Measurements from ENCODE around the gene AP5Z1. TPM values are rescaled to one million over a fixed set of nuclear protein-coding genes. Genes with fewer than 3 reads are reported as not detected.

The AP5Z1 gene
- total RNA-seq, 1 experiment from 2014 or later = 35.6 TPM

GRCh38 chr7:4831723-4832495 is 56.5 kb downstream of the AP5Z1 start:
- POLR2A ChIA-PET (ENCODE audit: low non-redundant PET) = no interaction called here

DNA sequence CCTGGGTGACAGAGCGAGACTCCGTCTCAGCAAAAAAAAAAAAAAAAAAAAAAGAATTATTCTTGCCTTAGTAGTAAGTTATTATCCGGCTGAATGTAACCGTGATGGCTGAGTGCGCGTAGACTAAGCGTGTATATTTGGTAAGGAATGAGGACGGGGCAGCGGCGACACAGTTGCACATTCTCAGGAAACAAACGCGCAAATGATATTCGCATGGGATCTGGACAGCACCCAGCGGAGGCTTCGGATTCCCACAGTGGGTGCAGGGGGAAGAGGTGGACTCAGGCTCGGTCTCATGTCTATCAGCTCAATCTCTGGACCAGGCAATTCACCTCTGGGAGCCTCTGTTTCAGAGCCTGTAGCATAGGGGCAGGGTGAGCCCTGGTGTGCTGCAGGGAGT is 57.3 kb downstream of the AP5Z1 start:
- Histone ChIP-seq H3K27me3 (replicated peaks; ENCODE audit: insufficient read depth, low read depth, low read length, poor library complexity) (no peaks in the 10 kb centered on the region), H3K4me1 (ENCODE audit: insufficient read depth, low read length, poor library complexity, severe bottlenecking) (no peaks in the 10 kb centered on the region), H3K9me3 (ENCODE audit: low read depth, low read length, poor library complexity, severe bottlenecking) (no peaks in the 10 kb centered on the region), H3K27ac (ENCODE audit: low read depth, low read length, poor library complexity, severe bottlenecking) (no peak overlapping the region), H3K4me3 (ENCODE audit: low read depth, low read length, poor library complexity, severe bottlenecking) (no peak overlapping the region), H3K36me3 (ENCODE audit: insufficient read depth, low read length, poor library complexity, severe bottlenecking) (no peaks in the 10 kb centered on the region)
- TF ChIP-seq EZH2 (IDR thresholded peaks at IDR 0.05; ENCODE audit: borderline replicate concordance, low read depth, low read length, poor library complexity, severe bottlenecking) = no peak
- TF ChIP-seq, protein P1, sequence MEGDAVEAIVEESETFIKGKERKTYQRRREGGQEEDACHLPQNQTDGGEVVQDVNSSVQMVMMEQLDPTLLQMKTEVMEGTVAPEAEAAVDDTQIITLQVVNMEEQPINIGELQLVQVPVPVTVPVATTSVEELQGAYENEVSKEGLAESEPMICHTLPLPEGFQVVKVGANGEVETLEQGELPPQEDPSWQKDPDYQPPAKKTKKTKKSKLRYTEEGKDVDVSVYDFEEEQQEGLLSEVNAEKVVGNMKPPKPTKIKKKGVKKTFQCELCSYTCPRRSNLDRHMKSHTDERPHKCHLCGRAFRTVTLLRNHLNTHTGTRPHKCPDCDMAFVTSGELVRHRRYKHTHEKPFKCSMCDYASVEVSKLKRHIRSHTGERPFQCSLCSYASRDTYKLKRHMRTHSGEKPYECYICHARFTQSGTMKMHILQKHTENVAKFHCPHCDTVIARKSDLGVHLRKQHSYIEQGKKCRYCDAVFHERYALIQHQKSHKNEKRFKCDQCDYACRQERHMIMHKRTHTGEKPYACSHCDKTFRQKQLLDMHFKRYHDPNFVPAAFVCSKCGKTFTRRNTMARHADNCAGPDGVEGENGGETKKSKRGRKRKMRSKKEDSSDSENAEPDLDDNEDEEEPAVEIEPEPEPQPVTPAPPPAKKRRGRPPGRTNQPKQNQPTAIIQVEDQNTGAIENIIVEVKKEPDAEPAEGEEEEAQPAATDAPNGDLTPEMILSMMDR (conservative IDR thresholded peaks at IDR 0.05; ENCODE audit: low read depth, low read length) = no peak
- CTCF ChIA-PET = no interaction called here
- BruUV-seq (replicated peaks) = no TSS peak
- no peak for DNase-seq (ENCODE audit: low spot score)
- POLR2A ChIA-PET (ENCODE audit: low non-redundant PET) = interaction anchor here (0.6 kb wide), 1 partner anchor 828 kb away, joined by 30 read pairs; no protein-coding TSS in a partner anchor
- intact Hi-C loops (cut with micrococcal nuclease; ENCODE audit: unreplicated experiment) = no loop called here

More at GRCh38 chr7:4831723-4832495, 56.5 kb downstream of the AP5Z1 start:
- Histone ChIP-seq H3K27ac (ENCODE audit: low read depth, low read length, poor library complexity, severe bottlenecking) (no peak overlapping the region), H3K4me1 (ENCODE audit: insufficient read depth, low read length, poor library complexity, severe bottlenecking) (no peaks in the 10 kb centered on the region), H3K4me3 (ENCODE audit: low read depth, low read length, poor library complexity, severe bottlenecking) (no peak overlapping the region), H3K36me3 (ENCODE audit: insufficient read depth, low read length, poor library complexity, severe bottlenecking) (no peaks in the 10 kb centered on the region), H3K27me3 (replicated peaks; ENCODE audit: insufficient read depth, low read depth, low read length, poor library complexity) (no peaks in the 10 kb centered on the region), H3K9me3 (ENCODE audit: low read depth, low read length, poor library complexity, severe bottlenecking) (no peaks in the 10 kb centered on the region)
- CTCF ChIA-PET = interaction anchor here (0.8 to 1.0 kb wide), 2 partner anchors 35 to 52 kb away, joined by 6 to 7 read pairs; partner anchors contain the start of gene RADIL
- no TSS peak for BruUV-seq (replicated peaks)
- intact Hi-C loops (cut with micrococcal nuclease; ENCODE audit: unreplicated experiment) = no loop called here
- TF ChIP-seq EZH2 (IDR thresholded peaks at IDR 0.05; ENCODE audit: borderline replicate concordance, low read depth, low read length, poor library complexity, severe bottlenecking) = no peak
- TF ChIP-seq, protein P1 (conservative IDR thresholded peaks at IDR 0.05; ENCODE audit: low read depth, low read length) = no peak
- DNase-seq (ENCODE audit: low spot score) = no peak

- Histone ChIP-seq H3K9me3 (ENCODE audit: low read depth, low read length, poor library complexity, severe bottlenecking) (no peaks in the 10 kb centered on the region), H3K36me3 (ENCODE audit: insufficient read depth, low read length, poor library complexity, severe bottlenecking) (no peaks in the 10 kb centered on the region), H3K4me3 (ENCODE audit: low read depth, low read length, poor library complexity, severe bottlenecking) (no peak overlapping the region), H3K27ac (ENCODE audit: low read depth, low read length, poor library complexity, severe bottlenecking) (no peak overlapping the region), H3K4me1 (ENCODE audit: insufficient read depth, low read length, poor library complexity, severe bottlenecking) (no peaks in the 10 kb centered on the region), H3K27me3 (replicated peaks; ENCODE audit: insufficient read depth, low read depth, low read length, poor library complexity) (no peaks in the 10 kb centered on the region)
- ChIA-PET POLR2A (ENCODE audit: low non-redundant PET) (no interaction called here), CTCF (no interaction called here)
- no TSS peak for BruUV-seq (replicated peaks)
- intact Hi-C loops (cut with micrococcal nuclease; ENCODE audit: unreplicated experiment) = no loop called here
- TF ChIP-seq EZH2 (IDR thresholded peaks at IDR 0.05; ENCODE audit: borderline replicate concordance, low read depth, low read length, poor library complexity, severe bottlenecking) = no peak
- TF ChIP-seq, protein P1 (conservative IDR thresholded peaks at IDR 0.05; ENCODE audit: low read depth, low read length) = no peak
- DNase-seq (ENCODE audit: low spot score) = no peak
Observed at GRCh38 chr7:4833176-4833575, 57.8 kb downstream of the AP5Z1 start.
